Astrocyte of the spinal cord (primary cell): Measurements from ENCODE around the gene ACOT2.

Experiments used
- DNase-seq: peaks from one replicate; pipeline ENCODE4 v3.0.0; 2011; ENCODE audit warnings: low read depth, low spot score
- H3K4me3 ChIP-seq: 2 replicates; pipeline ENCODE4 v1.5.1; 2011; ENCODE audit warnings: low read depth, mild to moderate bottlenecking, low read length, moderate library complexity
- CTCF ChIP-seq: IDR thresholded peaks from 2 replicates; pipeline ENCODE4 v1.5.1; 2012; ENCODE audit warnings: low read depth, mild to moderate bottlenecking, low read length, inconsistent platforms
- in situ Hi-C: cut with HindIII; loops from 2 replicates; pipeline ENCODE4 v1.10.0; 2017; ENCODE audit warnings: low sequenced_read_pairs

Gene ACOT2

GRCh38 chr14:73606271-73606670 lies 37.3 kb downstream of the ACOT2 start:
- no peak for TF ChIP-seq CTCF
- no peak for DNase-seq
- in situ Hi-C loops = no loop called here
- no peak overlapping the region for H3K4me3 ChIP-seq

- no peak overlapping the region for H3K4me3 ChIP-seq
- no peak for TF ChIP-seq CTCF
- DNase-seq = no peak
- in situ Hi-C loops = no loop called here
Measured at GRCh38 chr14:73607241-73607640, 38.2 kb downstream of the ACOT2 start.

GRCh38 chr14:73610687-73611086 lies 41.7 kb downstream of the ACOT2 start:
- DNase-seq = peak; percentile 10
- in situ Hi-C loops = no loop called here
- H3K4me3 ChIP-seq = no peak overlapping the region
- no peak for TF ChIP-seq CTCF

- peak within 1 kb of the TSS; percentile 48 for H3K4me3 ChIP-seq
- TF ChIP-seq CTCF = no peak
- DNase-seq = peak; percentile 74
- in situ Hi-C loops = no loop called here
Measured at GRCh38 chr14:73612339-73613045, 43.5 kb downstream of the ACOT2 start, which contains the start of gene ACOT6. ACOT6 (plus strand) TSS chr14:73612517; CDS start chr14:73612572, 55 bp downstream.

- H3K4me3 ChIP-seq = peak overlapping the region; percentile 48
- in situ Hi-C loops = no loop called here
- DNase-seq = no peak
- no peak for TF ChIP-seq CTCF
Measured at GRCh38 chr14:73613046-73613383, 44.0 kb downstream of the ACOT2 start.

- TF ChIP-seq CTCF = no peak
- in situ Hi-C loops = no loop called here
- no peak for DNase-seq
- H3K4me3 ChIP-seq = no peak overlapping the region
Measured at GRCh38 chr14:73613419-73613963, 44.5 kb downstream of the ACOT2 start.

- H3K4me3 ChIP-seq = no peak overlapping the region
- no peak for TF ChIP-seq CTCF
- in situ Hi-C loops = no loop called here
- DNase-seq = no peak
Measured at GRCh38 chr14:73616831-73617230, 47.8 kb downstream of the ACOT2 start.
